Ovary (tissue), 9 donors: ENCODE results near the gene MOB3A. TPM values are rescaled to one million over a fixed set of nuclear protein-coding genes. Genes with fewer than 3 reads are reported as not detected.

Source experiments
- DNase-seq, 5 donors: peaks; one replicate each; pipeline ENCODE4 v3.0.0-alpha.2; 2019 to 2020
- H3K27ac ChIP-seq, 2 donors: fragments of 200-600 bp; one replicate each; pipeline versions ENCODE4 v1.5.1 to v1.8.0; 2019 to 2022
- H3K27me3 ChIP-seq: fragments of 200-600 bp; one replicate; pipeline ENCODE4 v1.8.0; 2022
- H3K36me3 ChIP-seq: fragments of 200-600 bp; sonication (generic); one replicate; pipeline ENCODE4 v1.5.1; 2019
- H3K4me1 ChIP-seq: one replicate; pipeline ENCODE4 v1.8.1; 2013; ENCODE audit warnings: mild to moderate bottlenecking, moderate library complexity; ENCODE audit not compliant: insufficient read depth
- H3K4me3 ChIP-seq: fragments of 200-600 bp; sonication (generic); one replicate; pipeline ENCODE4 v1.5.1; 2017
- H3K9me3 ChIP-seq, 2 donors: fragments of 200-600 bp in 1 of 2; sonication (generic) in 1 of 2; one replicate each; pipeline versions ENCODE4 v1.5.1 to v1.8.1; 2013 to 2019; ENCODE audit warnings: mild to moderate bottlenecking in 1 of 2, moderate library complexity in 1 of 2
- CTCF ChIP-seq, 3 donors: fragments of 450-650 bp in 2 of 3; fragments of 200-600 bp in 1 of 3; IDR thresholded peaks; one replicate each; pipeline versions ENCODE4 v1.5.1 to v1.8.0; 2016 to 2022; ENCODE audit warnings: antibody characterized with exemption in 3 of 3, mild to moderate bottlenecking in 1 of 3
- EP300 ChIP-seq: sonication (generic); formaldehyde crosslinking; IDR thresholded peaks from one replicate; pipeline ENCODE4 v1.6.1; 2017; ENCODE audit warnings: antibody characterized with exemption
- POLR2A ChIP-seq: fragments of 450-650 bp; IDR thresholded peaks from one replicate; pipeline ENCODE4 v1.6.1; 2017; ENCODE audit warnings: antibody characterized with exemption, mild to moderate bottlenecking, moderate library complexity
- WGBS, 3 donors: extraction: QIAGEN DNeasy Blood & Tissue Kit in 1 of 3; methylation state at CpG; one replicate each; pipeline versions ENCODE4 v1.1.5 to v1.1.7; 2013 to 2017; 5-methylcytosine and 5-hydroxymethylcytosine counted together
- intact Hi-C, 4 donors: fragments of 100-400 bp; cut with DNase I; formaldehyde crosslinking; loops; one replicate each; pipeline versions ENCODE4 v1.11.0 to v1.15.1; 2022 to 2023
- polyA plus RNA-seq, 2 donors: library from polyadenylated mRNA; stranded (reverse); fragments of 200-250 nt in 1 of 2; fragments of 350-450 nt in 1 of 2; fragmentation: Illumina TruSeq in 1 of 2; extraction: RNeasy Lipid Tissue Mini Kit (QIAGEN cat#74804) in 1 of 2; gene quantifications; one replicate each; pipeline ENCODE4 v1.2.3, GENCODE V29; 2013 to 2014
- total RNA-seq, 7 donors: library from RNA; depleted of rRNA in 2 of 7; stranded (reverse); fragments of >200 nt in 2 of 7; fragmentation: NEBNext Ultra II Directional in 3 of 7; extraction: Animal tissue kit (Norgen Biotek cat#: 25700) in 3 of 7; gene quantifications; one replicate each; pipeline versions ENCODE4 v1.1.0 to v1.2.4, GENCODE V29; 2016 to 2023
- donor health status: DM: no; HTN: no; CAD: no; lungs with moderate emphysema.
- donor health status: DM: no; HTN: no; CAD: no.
- donor health status: Bipolar disorder and iron deficiency.
- donor health status: DM: yes; HTN: yes; CAD: no.
- donor health status: DM: no; HTN: no; CAD: no.
- donor health status: DM: yes; HTN: yes; CAD: no.

The MOB3A gene
- total and polyA plus RNA-seq, 9 donors: 16.6 to 61.5 (median 44.1) TPM

- TF ChIP-seq POLR2A (peak; percentile 52), EP300 (peak; percentile 48), CTCF (IDR thresholded peaks at IDR 0.05) (no peak)
- H3K27ac ChIP-seq: peak overlapping the region; percentile 61 to 100
- H3K4me1 ChIP-seq: peaks cover 32% of the 10 kb centered on the region
- H3K27me3 ChIP-seq: no peaks in the 10 kb centered on the region
- H3K9me3 ChIP-seq: no peaks in the 10 kb centered on the region
- peak; percentile 93 to 97 (median 96) for DNase-seq
- intact Hi-C loops: no loop called here
- 49 to 52% (median 52%) methylated on average over 24 of the region's 24 CpGs for WGBS, 3 donors
- H3K36me3 ChIP-seq: no peaks in the 10 kb centered on the region
- no peak overlapping the region for H3K4me3 ChIP-seq
Measured at GRCh38 chr19:2053601-2054389, 42.3 kb downstream of the MOB3A start.

DNA sequence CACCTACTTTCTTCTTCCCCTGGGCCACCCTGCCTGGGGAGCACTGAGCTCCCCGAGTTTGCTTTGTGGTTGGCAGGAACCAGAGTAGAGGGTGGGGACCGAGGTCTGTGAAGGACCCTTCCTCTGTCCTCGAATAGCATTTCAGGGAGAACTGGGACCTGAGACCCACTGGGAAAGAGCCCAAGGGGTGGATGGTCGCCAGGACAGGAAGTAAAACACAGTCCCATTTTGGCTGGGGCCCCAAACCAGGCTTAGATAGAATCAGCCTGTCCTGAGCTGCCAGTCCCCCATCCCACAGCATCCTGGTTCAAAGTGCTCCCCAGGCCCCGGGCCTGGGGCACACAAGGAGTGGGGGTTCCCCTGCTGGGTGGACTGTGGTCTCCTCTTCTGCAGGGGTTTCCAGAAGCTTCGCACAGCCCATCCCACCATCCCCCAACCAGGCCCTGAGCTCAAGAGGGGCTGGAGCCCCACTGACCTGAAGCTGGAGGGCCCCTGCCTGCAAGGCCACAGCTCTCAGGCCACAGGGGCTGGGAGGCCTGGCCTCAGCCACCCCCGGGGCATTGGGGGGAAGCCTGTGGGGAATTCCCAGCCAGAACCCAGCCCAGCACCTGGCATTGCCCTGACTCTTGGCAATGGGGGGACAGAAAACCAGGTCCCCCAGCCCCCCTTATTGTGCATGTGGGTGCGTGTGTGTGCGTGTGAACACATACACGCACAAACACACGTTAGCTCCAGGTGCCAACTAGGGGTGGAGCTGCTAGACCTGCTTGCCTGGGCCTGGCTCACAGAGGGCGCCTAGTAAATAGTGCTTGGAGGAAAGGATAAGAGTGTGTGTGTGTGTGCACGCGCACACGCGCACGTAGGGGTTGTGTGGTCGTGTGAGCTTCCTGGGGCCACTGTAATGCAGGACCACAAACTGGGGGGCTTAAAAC, 44.1 kb downstream of the MOB3A start:
- no peaks in the 10 kb centered on the region for H3K36me3 ChIP-seq
- TF ChIP-seq EP300: no peak
- TF ChIP-seq CTCF (IDR thresholded peaks at IDR 0.05): no peak
- TF ChIP-seq POLR2A: no peak
- intact Hi-C loops: no loop called here
- peaks cover 42% of the 10 kb centered on the region for H3K4me1 ChIP-seq
- peak overlapping the region; percentile 88 to 92 for H3K27ac ChIP-seq
- DNase-seq: peak; percentile 82 to 89 (median 84)
- peak overlapping the region; percentile 88 for H3K4me3 ChIP-seq
- no peaks in the 10 kb centered on the region for H3K9me3 ChIP-seq
- no peaks in the 10 kb centered on the region for H3K27me3 ChIP-seq
- 43 to 47% (median 44%) methylated on average over 18 of the region's 18 CpGs for WGBS, 3 donors

GRCh38 chr19:2050991-2051772, 44.9 kb downstream of the MOB3A start, which contains the start of gene MKNK2:
MKNK2 (minus strand) TSS chr19:2051244; CDS start chr19:2050851, 393 bp downstream.
- H3K27me3 ChIP-seq: no peaks in the 10 kb centered on the region
- DNase-seq: peak; percentile 93 to 98 (median 97)
- H3K4me1 ChIP-seq: peaks cover 39% of the 10 kb centered on the region
- H3K27ac ChIP-seq: peak within 1 kb of the TSS; percentile 88 to 92
- 2 to 5% (median 3%) methylated on average over 38 to 93 of the region's 93 CpGs for WGBS, 3 donors
- peak within 1 kb of the TSS; percentile 88 for H3K4me3 ChIP-seq
- H3K9me3 ChIP-seq: no peaks in the 10 kb centered on the region
- intact Hi-C loops: no loop called here
- no peaks in the 10 kb centered on the region for H3K36me3 ChIP-seq
- no peak for TF ChIP-seq EP300
- TF ChIP-seq CTCF (IDR thresholded peaks at IDR 0.05): peak; percentile 51 to 83 (median 66)
- peak; percentile 98 for TF ChIP-seq POLR2A
